ENCODE results near the gene PPP1R1C.

DNA sequence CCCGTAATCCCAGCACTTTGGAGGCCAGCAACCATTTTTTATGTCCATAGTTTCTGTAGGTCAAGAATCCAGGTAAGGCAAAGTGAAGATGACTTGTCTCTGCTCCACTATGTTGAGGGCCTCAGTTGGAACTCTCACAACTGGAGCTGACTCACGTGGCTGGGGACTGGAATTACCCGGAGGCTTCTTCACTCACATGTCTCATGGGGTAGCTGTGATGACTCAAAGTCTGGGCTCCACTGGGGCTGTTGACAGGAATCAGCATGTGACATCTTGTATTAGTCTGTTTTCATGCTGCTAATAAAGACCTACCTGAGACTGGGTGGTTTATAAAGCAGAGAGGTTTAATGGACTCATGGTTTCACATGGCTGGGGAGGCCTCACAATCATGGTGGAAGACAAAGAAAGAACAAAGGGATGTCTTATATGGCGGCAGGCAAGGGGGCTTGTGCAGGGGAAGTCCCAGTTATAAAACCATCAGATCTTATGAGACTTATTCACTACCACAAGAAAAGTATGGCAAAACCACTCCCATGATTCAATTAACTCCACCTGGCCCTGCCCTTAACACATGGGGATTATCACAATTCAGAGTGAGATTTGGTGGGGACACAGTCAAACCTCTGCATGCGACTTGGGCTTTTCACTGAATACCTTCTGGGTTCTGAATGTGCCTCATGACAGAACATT is 7.8 kb upstream of the PPP1R1C start:
- TF ChIP-seq, protein P1, sequence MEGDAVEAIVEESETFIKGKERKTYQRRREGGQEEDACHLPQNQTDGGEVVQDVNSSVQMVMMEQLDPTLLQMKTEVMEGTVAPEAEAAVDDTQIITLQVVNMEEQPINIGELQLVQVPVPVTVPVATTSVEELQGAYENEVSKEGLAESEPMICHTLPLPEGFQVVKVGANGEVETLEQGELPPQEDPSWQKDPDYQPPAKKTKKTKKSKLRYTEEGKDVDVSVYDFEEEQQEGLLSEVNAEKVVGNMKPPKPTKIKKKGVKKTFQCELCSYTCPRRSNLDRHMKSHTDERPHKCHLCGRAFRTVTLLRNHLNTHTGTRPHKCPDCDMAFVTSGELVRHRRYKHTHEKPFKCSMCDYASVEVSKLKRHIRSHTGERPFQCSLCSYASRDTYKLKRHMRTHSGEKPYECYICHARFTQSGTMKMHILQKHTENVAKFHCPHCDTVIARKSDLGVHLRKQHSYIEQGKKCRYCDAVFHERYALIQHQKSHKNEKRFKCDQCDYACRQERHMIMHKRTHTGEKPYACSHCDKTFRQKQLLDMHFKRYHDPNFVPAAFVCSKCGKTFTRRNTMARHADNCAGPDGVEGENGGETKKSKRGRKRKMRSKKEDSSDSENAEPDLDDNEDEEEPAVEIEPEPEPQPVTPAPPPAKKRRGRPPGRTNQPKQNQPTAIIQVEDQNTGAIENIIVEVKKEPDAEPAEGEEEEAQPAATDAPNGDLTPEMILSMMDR (IDR thresholded peaks at IDR 0.05; ENCODE audit: low read depth, low read length, missing input control): no peak
- TF ChIP-seq, protein P2, sequence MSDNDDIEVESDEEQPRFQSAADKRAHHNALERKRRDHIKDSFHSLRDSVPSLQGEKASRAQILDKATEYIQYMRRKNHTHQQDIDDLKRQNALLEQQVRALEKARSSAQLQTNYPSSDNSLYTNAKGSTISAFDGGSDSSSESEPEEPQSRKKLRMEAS (IDR thresholded peaks at IDR 0.05): no peak
- TF ChIP-seq, protein P3, sequence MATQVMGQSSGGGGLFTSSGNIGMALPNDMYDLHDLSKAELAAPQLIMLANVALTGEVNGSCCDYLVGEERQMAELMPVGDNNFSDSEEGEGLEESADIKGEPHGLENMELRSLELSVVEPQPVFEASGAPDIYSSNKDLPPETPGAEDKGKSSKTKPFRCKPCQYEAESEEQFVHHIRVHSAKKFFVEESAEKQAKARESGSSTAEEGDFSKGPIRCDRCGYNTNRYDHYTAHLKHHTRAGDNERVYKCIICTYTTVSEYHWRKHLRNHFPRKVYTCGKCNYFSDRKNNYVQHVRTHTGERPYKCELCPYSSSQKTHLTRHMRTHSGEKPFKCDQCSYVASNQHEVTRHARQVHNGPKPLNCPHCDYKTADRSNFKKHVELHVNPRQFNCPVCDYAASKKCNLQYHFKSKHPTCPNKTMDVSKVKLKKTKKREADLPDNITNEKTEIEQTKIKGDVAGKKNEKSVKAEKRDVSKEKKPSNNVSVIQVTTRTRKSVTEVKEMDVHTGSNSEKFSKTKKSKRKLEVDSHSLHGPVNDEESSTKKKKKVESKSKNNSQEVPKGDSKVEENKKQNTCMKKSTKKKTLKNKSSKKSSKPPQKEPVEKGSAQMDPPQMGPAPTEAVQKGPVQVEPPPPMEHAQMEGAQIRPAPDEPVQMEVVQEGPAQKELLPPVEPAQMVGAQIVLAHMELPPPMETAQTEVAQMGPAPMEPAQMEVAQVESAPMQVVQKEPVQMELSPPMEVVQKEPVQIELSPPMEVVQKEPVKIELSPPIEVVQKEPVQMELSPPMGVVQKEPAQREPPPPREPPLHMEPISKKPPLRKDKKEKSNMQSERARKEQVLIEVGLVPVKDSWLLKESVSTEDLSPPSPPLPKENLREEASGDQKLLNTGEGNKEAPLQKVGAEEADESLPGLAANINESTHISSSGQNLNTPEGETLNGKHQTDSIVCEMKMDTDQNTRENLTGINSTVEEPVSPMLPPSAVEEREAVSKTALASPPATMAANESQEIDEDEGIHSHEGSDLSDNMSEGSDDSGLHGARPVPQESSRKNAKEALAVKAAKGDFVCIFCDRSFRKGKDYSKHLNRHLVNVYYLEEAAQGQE (IDR thresholded peaks at IDR 0.05): no peak
- no peak for TF ChIP-seq RXRA (IDR thresholded peaks at IDR 0.05)
- no peak for TF ChIP-seq EGR1 (IDR thresholded peaks at IDR 0.05; ENCODE audit: low read depth in 2 of 2)
- no peak for TF ChIP-seq TAF1 (conservative IDR thresholded peaks at IDR 0.05)
- no peak for TF ChIP-seq YY1 (IDR thresholded peaks at IDR 0.05)
- no peak for TF ChIP-seq GABPA (IDR thresholded peaks at IDR 0.05 in 1 of 2, conservative IDR thresholded peaks at IDR 0.05 in 1 of 2)
- TF ChIP-seq SP1 (IDR thresholded peaks at IDR 0.05): no peak
- no peak for TF ChIP-seq HNF4A (conservative IDR thresholded peaks at IDR 0.05)
- TF ChIP-seq RAD21 (IDR thresholded peaks at IDR 0.05): no peak
- no peak for TF ChIP-seq JUND (IDR thresholded peaks at IDR 0.05)
- TF ChIP-seq FOXA1 (IDR thresholded peaks at IDR 0.05): no peak
- TF ChIP-seq, protein P4, sequence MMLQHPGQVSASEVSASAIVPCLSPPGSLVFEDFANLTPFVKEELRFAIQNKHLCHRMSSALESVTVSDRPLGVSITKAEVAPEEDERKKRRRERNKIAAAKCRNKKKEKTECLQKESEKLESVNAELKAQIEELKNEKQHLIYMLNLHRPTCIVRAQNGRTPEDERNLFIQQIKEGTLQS (IDR thresholded peaks at IDR 0.05): no peak

All from liver (tissue), 3 donors.